NCI-H82 treated with DMSO at 0.1 percent for 48 hours (cell line): ENCODE results near the gene FOXP1.

Experiments used
- DNase-seq: peaks from one replicate; lab custom pipeline; 2025; ENCODE audit not compliant: unreplicated experiment; lab: John Stamatoyannopoulos, UW

The FOXP1 gene

GRCh38 chr3:71587958-71588357, 4.4 kb upstream of the FOXP1 start:
- no peak for DNase-seq

GRCh38 chr3:71586810-71587242, 3.3 kb upstream of the FOXP1 start:
- DNase-seq, result no peak

- no peak for DNase-seq
These were observed 2.6 kb upstream of the FOXP1 start for GRCh38 chr3:71585887-71586809.

GRCh38 chr3:71585131-71585530, 1.6 kb upstream of the FOXP1 start:
- no peak for DNase-seq

- DNase-seq, result no peak
These were observed 975 bp upstream of the FOXP1 start for GRCh38 chr3:71584394-71585011.

- DNase-seq, result peak; percentile 13
These were observed 639 bp downstream of the FOXP1 start for GRCh38 chr3:71582612-71583565.

GRCh38 chr3:71582036-71582611, 1.4 kb downstream of the FOXP1 start:
- no peak for DNase-seq

GRCh38 chr3:71581457-71582035, 2.0 kb downstream of the FOXP1 start:
- no peak for DNase-seq

- DNase-seq, result no peak
These were observed 2.7 kb downstream of the FOXP1 start for GRCh38 chr3:71580636-71581456.

- DNase-seq, result no peak
These were observed 3.6 kb downstream of the FOXP1 start for GRCh38 chr3:71579935-71580406.

- DNase-seq, result no peak
These were observed 4.1 kb downstream of the FOXP1 start for GRCh38 chr3:71579326-71579934.

- DNase-seq, result no peak
These were observed 5.3 kb downstream of the FOXP1 start for GRCh38 chr3:71578054-71578751.

GRCh38 chr3:71577011-71577410, 6.5 kb downstream of the FOXP1 start:
- DNase-seq, result no peak

GRCh38 chr3:71575433-71575832, 8.1 kb downstream of the FOXP1 start:
- no peak for DNase-seq

GRCh38 chr3:71573181-71573580, 10.3 kb downstream of the FOXP1 start:
- no peak for DNase-seq

- DNase-seq, result no peak
These were observed 13.0 kb downstream of the FOXP1 start for GRCh38 chr3:71570546-71570945.

- DNase-seq, result no peak
These were observed 15.3 kb downstream of the FOXP1 start for GRCh38 chr3:71568207-71568606.

GRCh38 chr3:71566776-71567175, 16.8 kb downstream of the FOXP1 start:
- DNase-seq, result no peak
